Progenitor cell of endocrine pancreas (in vitro differentiated cells): ENCODE measurements around the gene HOXB3. TPM values are rescaled to one million over a fixed set of nuclear protein-coding genes. Genes with fewer than 3 reads are reported as not detected.

Source experiments
- DNase-seq: peaks from one replicate; pipeline ENCODE4 v3.0.0; 2021; ENCODE audit warnings: low spot score; ENCODE audit not compliant: unreplicated experiment
- H3K27ac Mint-ChIP-seq: 2 replicates; pipeline ENCODE4 v1.8.0; 2021; ENCODE audit warnings: mild to moderate bottlenecking, moderate library complexity, mixed read lengths
- H3K27me3 Mint-ChIP-seq: 2 replicates; pipeline ENCODE4 v1.8.0; 2021; ENCODE audit warnings: mixed read lengths
- H3K36me3 Mint-ChIP-seq: 2 replicates; pipeline ENCODE4 v1.8.0; 2022; ENCODE audit warnings: mixed read lengths; ENCODE audit not compliant: insufficient read depth
- H3K4me1 Mint-ChIP-seq: 2 replicates; pipeline ENCODE4 v1.8.0; 2021; ENCODE audit warnings: low read depth, mixed read lengths
- H3K4me3 Mint-ChIP-seq: 2 replicates; pipeline ENCODE4 v1.8.0; 2021; ENCODE audit warnings: low read depth, mild to moderate bottlenecking, moderate library complexity, mixed read lengths
- H3K9me3 Mint-ChIP-seq: 2 replicates; pipeline ENCODE4 v1.8.0; 2021; ENCODE audit warnings: low read depth, mixed read lengths
- total RNA-seq: library from RNA; stranded (reverse); gene quantifications from 2 replicates; pipeline ENCODE4 v1.2.1, GENCODE V29; 2021
- TF ChIP-seq, protein P1 (sequence below): fragments of 200-600 bp; sonication (generic); IDR thresholded peaks from one replicate; pipeline ENCODE4 v1.5.0; 2021; ENCODE audit warnings: antibody characterized with exemption, mild to moderate bottlenecking; ENCODE audit not compliant: unreplicated experiment

HOXB3 gene
- total RNA-seq, 1 donor from 2014 or later: 19.4 TPM

DNA sequence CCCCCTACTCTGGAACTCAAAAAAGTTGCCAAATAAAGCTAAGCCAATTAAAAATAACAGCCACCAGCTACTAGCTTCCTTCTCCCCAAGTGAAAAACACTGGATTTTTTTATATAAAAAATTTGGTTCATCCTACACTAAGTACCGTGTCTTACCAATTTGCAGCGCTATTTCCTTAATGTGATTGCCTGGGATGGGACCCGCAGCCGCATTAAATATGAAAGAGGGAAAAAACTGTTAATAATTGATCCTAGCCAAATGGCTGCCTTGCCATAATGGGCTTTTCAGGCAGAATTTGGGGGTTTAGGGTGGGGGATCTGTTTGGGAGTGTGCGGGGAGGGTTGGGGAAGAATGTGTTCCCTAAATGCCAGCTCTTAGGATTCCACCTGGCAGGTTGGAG is 34.1 kb upstream of the HOXB3 start:
- TF ChIP-seq, protein P1, sequence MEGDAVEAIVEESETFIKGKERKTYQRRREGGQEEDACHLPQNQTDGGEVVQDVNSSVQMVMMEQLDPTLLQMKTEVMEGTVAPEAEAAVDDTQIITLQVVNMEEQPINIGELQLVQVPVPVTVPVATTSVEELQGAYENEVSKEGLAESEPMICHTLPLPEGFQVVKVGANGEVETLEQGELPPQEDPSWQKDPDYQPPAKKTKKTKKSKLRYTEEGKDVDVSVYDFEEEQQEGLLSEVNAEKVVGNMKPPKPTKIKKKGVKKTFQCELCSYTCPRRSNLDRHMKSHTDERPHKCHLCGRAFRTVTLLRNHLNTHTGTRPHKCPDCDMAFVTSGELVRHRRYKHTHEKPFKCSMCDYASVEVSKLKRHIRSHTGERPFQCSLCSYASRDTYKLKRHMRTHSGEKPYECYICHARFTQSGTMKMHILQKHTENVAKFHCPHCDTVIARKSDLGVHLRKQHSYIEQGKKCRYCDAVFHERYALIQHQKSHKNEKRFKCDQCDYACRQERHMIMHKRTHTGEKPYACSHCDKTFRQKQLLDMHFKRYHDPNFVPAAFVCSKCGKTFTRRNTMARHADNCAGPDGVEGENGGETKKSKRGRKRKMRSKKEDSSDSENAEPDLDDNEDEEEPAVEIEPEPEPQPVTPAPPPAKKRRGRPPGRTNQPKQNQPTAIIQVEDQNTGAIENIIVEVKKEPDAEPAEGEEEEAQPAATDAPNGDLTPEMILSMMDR: no peak
- no peak for DNase-seq
- Mint-ChIP-seq H3K36me3 (no peaks in the 10 kb centered on the region), H3K4me1 (peaks cover 7% of the 10 kb centered on the region), H3K4me3 (no peak overlapping the region), H3K27me3 (peaks cover 92% of the 10 kb centered on the region), H3K27ac (no peak overlapping the region), H3K9me3 (no peaks in the 10 kb centered on the region)

DNA sequence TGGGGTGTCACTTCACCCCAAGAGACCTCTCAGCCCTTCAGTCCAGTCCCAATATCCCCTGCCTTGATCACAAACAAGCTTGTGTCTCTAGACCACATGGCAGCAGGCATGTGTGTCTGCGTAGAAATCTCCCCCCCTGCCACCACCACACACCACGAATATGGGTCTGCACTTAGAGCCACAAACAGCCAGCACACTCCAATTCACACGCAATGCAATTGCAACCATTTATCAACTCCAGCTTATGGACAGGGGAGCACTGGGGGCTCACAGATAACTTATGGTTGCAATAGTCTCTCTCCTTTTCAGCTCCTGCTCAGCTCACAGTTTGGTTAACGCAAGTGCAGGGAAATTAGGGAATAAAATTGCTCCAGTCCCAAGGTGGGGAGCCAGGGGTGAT is 33.5 kb upstream of the HOXB3 start:
- no peak overlapping the region for H3K4me3 Mint-ChIP-seq

DNA sequence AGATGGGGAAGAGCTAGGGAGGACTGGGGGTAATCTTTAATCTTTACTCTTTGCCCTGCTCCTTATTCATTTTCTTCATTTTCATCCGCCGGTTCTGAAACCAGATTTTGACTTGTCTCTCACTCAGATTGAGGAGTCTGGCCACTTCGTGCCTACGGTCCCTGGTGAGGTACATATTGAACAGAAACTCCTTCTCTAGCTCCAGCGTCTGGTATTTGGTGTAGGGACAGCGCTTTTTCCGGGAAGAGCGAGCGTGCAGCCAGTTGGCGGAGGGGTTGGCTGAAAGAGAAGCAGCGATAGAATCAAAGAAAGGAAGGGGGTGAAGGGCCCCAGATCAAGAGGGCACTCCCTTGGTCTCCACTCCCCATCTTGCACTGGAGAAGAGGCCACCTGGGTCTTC is 32.8 kb upstream of the HOXB3 start:
- TF ChIP-seq, protein P1: no peak
- H3K4me3 Mint-ChIP-seq: no peak overlapping the region
- H3K27me3 Mint-ChIP-seq: peaks cover 92% of the 10 kb centered on the region
- no peaks in the 10 kb centered on the region for H3K36me3 Mint-ChIP-seq
- no peaks in the 10 kb centered on the region for H3K9me3 Mint-ChIP-seq
- H3K4me1 Mint-ChIP-seq: peaks cover 7% of the 10 kb centered on the region
- H3K27ac Mint-ChIP-seq: no peak overlapping the region
- no peak for DNase-seq

More for the DNA sequence above, 33.5 kb upstream of the HOXB3 start:
- TF ChIP-seq, protein P1: no peak
- H3K36me3 Mint-ChIP-seq: no peaks in the 10 kb centered on the region
- no peak overlapping the region for H3K27ac Mint-ChIP-seq
- no peaks in the 10 kb centered on the region for H3K9me3 Mint-ChIP-seq
- peaks cover 7% of the 10 kb centered on the region for H3K4me1 Mint-ChIP-seq
- H3K27me3 Mint-ChIP-seq: peaks cover 92% of the 10 kb centered on the region
- DNase-seq: no peak

DNA sequence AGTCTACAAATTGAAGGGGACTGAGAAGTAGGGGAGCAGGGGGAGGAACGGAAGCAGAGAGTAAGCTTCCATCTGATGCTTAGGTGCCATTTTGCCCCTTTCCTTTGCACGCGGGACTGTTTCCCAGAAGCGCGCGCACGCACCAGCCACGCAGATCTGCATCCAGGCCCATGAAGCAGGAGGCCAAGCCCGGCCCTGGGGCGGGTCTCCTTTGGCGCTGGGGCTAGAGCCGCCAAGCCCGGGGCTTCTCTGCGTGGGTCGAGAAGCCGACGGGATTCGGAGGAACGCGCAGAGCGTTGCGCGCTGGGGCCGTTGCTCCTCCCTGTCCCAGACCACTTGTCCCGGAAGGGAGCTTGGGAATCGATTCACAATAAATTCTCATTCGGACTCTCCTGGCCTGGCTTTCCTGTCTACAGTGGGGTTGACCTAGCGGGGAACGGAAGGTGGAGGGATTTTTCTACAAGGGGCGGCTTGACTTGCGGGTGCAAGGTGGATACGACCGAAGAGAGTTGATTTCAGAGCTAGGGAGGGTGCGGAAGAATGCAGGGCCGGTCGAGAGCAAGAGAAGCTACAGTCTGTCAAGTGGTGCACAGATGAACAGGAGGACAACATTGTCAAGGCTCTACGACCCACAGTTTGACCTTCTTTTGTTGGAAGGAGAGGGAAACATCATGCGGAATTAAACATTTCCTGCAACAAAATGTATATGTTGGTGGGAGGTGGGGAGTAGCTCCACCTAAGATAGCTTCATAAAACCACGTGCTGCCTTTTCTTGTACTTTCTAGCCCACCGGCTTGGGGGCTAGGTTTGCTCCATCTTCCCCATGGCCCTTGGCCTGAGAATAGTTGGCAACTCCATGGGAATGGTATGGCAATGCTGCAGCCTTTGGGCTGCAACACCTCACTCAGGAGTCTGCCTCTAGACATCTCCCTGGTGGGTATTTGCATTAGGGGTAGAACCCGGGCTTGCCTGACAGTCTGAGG is 31.7 kb upstream of the HOXB3 start:
- Mint-ChIP-seq H3K36me3 (no peaks in the 10 kb centered on the region), H3K9me3 (no peaks in the 10 kb centered on the region), H3K27me3 (peaks cover 92% of the 10 kb centered on the region), H3K4me3 (no peak overlapping the region), H3K4me1 (peaks cover 7% of the 10 kb centered on the region), H3K27ac (no peak overlapping the region)
- DNase-seq: no peak
- TF ChIP-seq, protein P1: no peak

DNA sequence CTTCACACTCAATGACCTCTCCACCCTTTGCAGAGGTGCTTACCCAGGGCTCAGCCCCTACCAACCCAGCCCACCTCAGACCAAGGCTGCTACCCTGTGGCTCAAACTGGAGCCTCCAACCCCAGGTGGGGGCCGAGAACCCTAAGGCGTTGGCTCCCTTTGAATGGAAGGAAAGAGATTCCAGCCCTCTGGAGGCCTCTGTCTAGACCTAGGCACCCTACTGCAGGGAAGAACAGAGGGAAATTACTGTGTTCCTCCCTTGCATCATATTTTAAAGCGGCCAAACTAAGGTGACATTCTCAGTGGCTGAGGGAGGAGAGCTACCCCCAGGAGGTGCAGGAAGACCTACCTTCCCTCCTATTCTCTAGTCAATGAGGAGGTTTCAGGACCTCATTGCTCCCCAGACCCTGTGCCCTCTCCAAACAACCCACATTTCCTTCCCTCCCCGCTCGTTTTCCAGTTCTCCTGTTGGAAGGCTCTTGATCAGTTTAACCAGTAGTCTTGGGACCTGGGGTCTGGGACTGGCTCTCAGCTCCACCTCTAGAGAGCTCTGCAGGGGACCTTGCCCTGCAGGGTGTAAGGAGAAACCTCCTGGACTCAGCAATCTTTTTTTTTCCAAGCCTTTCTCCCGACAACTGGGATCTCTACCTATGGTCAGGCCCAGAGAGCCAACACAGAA is 30.6 kb upstream of the HOXB3 start:
- DNase-seq: no peak
- H3K9me3 Mint-ChIP-seq: no peaks in the 10 kb centered on the region
- no peak overlapping the region for H3K27ac Mint-ChIP-seq
- peaks cover 93% of the 10 kb centered on the region for H3K27me3 Mint-ChIP-seq
- H3K4me3 Mint-ChIP-seq: no peak overlapping the region
- no peaks in the 10 kb centered on the region for H3K36me3 Mint-ChIP-seq
- TF ChIP-seq, protein P1: no peak
- H3K4me1 Mint-ChIP-seq: peaks cover 4% of the 10 kb centered on the region
